ENCODE data around the gene PAX3. TPM values are rescaled to one million over a fixed set of nuclear protein-coding genes. Genes with fewer than 3 reads are reported as not detected.

PAX3 gene
- total RNA-seq, 1 donor, result not detected

- no peak for DNase-seq (ENCODE audit: low read depth in 2 of 3, low spot score in 2 of 3)
Measured at GRCh38 chr2:222238072-222238471, 60.7 kb downstream of the PAX3 start.

DNA sequence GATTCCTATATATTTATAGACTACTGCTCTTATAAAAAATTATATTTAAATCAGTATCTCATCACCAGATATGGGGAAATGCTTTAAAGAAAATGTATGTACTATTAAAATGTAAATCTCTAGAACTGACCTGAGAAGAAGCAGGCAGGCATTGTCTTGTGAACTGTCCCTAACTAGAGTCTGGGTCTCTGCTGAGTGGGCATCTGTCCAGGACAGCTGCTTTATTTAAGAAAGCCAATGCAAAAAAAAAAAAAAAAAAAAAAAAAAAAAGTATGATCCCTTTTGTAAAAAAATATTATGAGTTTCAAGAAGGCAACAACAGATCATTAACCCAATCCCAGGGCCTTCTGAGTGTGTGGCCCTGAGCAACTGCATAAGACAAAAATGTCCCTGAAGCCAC is 66.0 kb downstream of the PAX3 start:
- no peak for DNase-seq (ENCODE audit: low read depth in 2 of 3, low spot score in 2 of 3)

- no peak for DNase-seq (ENCODE audit: low read depth in 2 of 3, low spot score in 2 of 3)
Measured at GRCh38 chr2:222232372-222232771, 66.4 kb downstream of the PAX3 start.

DNA sequence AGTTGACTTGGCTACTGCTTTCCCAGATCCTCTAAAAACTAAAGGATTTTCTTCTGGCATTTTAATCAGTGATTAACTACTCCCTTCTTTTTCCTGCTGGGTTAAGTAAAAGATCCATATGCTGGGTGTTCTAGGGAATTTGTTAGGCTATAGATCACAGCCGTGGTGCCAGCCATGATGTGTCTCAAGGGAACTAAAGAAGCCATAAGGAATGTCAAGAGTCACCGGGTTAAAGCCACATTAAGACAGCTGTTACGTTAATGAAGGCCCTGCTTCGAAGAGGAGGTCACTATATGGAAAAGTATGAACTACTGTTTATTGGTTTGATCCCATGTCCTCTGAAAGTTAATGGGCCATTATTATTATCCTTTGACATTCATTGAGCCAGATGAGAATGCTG is 70.7 kb downstream of the PAX3 start:
- no peak for DNase-seq (ENCODE audit: low read depth in 2 of 3, low spot score in 2 of 3)

DNA sequence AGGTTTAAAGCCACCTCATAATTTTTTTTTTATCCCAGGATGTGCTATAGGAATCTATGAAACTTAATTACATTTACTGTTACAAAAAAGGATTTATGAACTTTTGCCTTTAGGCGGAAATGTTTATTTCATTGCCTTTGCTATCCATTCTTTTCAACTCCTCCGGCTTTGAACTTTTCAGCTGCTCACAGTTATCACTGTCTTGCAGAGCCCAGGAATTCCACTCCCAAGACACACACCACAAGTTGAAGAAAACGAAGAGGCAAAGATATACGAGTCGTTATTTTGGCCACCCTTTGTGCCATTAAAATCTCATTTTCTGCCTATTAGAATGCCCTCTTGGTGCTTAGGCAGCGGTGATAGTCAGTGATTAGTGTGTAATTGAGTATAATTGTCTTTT is 80.0 kb downstream of the PAX3 start:
- no peak for DNase-seq (ENCODE audit: low read depth in 2 of 3, low spot score in 2 of 3)

GRCh38 chr2:222217712-222218111 is 81.1 kb downstream of the PAX3 start:
- DNase-seq (ENCODE audit: low read depth in 2 of 3, low spot score in 2 of 3), result no peak

DNA sequence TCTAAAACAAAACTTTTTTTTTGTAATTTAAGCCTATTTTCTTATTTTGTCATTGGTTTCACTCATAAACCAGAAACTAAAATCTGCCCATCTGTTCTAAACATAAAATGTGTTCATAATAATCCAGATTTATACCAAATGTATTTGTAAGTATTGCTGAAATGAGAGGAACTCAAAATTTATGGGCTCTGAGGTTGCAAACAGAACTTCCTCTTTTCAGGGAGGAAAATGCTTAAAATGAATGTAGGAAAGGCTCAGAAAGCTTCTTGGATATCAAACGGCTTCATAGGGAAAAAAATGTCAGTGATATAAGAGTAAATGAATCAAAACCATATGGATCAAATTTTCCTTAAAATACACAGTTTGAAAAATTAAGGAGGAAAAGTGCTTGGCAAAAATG is 83.9 kb downstream of the PAX3 start:
- DNase-seq (ENCODE audit: low read depth in 2 of 3, low spot score in 2 of 3), result peak in 1 of 3 donors; percentile 4

GRCh38 chr2:222213049-222213448 is 85.7 kb downstream of the PAX3 start:
- DNase-seq (ENCODE audit: low read depth in 2 of 3, low spot score in 2 of 3), result no peak

GRCh38 chr2:222212571-222212970 is 86.2 kb downstream of the PAX3 start:
- no peak for DNase-seq (ENCODE audit: low read depth in 2 of 3, low spot score in 2 of 3)

GRCh38 chr2:222208010-222208690 is 90.6 kb downstream of the PAX3 start:
- DNase-seq (ENCODE audit: low read depth in 2 of 3, low spot score in 2 of 3), result no peak

DNA sequence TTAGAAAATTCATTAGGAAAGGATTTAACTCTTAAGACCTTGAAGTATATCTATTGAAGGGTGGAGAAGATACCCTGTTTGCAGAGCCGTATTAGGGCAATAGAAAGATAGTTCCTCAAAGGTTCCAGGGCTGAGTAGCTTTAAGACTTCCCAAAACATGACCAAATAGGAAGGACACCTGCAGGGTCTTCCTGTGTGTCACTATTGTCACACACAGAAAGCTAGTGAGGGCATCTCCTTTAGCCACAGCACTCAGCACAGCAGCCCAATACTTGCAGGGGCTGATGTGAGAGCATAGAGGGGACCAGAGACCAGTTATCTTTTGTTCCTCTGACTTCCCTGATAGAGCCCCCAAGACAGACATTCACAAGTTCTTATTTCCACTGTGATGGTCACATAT is 93.7 kb downstream of the PAX3 start:
- no peak for DNase-seq (ENCODE audit: low read depth in 2 of 3, low spot score in 2 of 3)

GRCh38 chr2:222203041-222203440 is 95.8 kb downstream of the PAX3 start:
- DNase-seq (ENCODE audit: low read depth in 2 of 3, low spot score in 2 of 3), result no peak

GRCh38 chr2:222196159-222196558 is 102.6 kb downstream of the PAX3 start:
- DNase-seq (ENCODE audit: low read depth in 2 of 3, low spot score in 2 of 3), result no peak

GRCh38 chr2:222194669-222195068 is 104.1 kb downstream of the PAX3 start:
- DNase-seq (ENCODE audit: low read depth in 2 of 3, low spot score in 2 of 3), result no peak

- no peak for DNase-seq (ENCODE audit: low read depth in 2 of 3, low spot score in 2 of 3)
Measured at GRCh38 chr2:222193328-222193983, 105.3 kb downstream of the PAX3 start.

- DNase-seq (ENCODE audit: low read depth in 2 of 3, low spot score in 2 of 3), result no peak
Measured at GRCh38 chr2:222180619-222181018, 118.2 kb downstream of the PAX3 start.

DNA sequence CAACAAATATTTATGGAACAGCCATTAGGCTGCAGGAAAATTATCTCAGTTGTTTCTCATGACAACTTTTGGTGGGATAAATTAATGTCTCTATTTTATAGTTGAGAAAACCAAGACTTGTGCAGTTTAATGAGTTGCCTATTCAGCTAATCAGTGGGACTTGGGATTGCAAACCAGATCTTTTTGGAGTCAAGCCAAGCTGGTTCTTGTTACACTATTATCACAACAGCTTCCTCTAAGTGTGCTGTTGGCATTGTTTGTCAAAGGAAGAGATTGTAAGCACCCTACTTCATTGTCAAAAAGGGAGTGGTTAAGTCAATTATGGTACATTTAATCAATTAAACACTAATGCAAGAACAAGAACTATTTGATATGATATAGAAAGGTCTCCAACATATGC is 119.2 kb downstream of the PAX3 start:
- no peak for DNase-seq (ENCODE audit: low read depth in 2 of 3, low spot score in 2 of 3)

DNA sequence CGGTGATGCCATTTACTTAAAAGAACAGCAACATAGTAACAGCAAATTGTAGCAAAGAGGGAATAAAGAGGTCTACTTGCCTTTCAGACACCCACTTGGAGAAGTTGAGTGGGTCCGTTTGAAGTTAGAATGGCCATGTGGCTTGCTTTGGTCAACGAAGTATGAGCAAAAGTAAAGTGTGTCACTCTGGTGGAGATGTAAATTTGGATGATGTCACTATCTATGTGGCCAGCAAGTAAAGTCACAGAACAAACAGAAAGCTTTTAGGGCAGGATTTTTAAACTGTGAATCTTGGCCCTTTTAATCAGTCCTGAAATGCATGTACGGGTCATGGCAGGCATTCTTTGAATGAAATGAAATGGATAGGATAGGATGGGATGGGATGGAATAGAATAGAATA is 120.3 kb downstream of the PAX3 start:
- no peak for DNase-seq (ENCODE audit: low read depth in 2 of 3, low spot score in 2 of 3)

DNA sequence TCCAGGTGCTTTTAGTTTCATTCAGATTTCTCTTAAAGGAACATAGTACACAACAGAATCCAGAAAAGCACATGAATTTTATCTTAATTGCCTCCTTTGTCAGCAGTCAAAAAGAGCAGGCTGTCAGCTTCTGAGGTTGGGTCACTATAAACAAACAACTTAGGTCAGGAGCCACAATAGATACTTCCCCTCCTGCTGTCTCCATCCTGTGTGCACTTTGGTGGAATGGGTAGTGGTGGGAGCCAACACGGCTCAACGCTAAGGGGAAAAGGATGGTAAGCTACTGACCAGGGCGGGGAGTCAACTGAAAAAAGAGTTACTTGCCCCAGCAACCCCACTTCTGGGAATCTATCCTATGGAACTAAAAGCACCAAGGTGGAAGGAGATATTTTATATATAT is 121.9 kb downstream of the PAX3 start:
- no peak for DNase-seq (ENCODE audit: low read depth in 2 of 3, low spot score in 2 of 3)

DNA sequence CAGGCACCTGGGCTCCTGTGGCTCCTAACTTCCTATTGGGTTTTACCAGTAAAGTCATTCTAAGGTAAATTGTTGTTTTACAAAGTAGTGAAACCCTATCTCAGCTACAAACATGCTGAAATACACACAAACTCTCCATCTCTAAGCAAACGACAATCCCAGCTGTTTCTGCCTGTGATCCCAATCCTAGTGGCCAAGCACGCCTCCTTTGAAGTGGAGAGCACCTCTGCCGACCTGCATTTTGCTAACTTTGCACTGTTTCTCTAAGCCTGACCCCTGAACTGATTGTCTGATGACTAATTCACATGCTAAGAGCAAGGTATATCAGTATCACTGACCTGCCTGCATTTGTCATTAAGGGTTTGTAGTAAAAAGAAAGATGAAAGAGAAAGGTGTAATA is 124.3 kb downstream of the PAX3 start:
- DNase-seq (ENCODE audit: low read depth in 2 of 3, low spot score in 2 of 3), result no peak

GRCh38 chr2:222169346-222169745 is 129.5 kb downstream of the PAX3 start:
- no peak for DNase-seq (ENCODE audit: low read depth in 2 of 3, low spot score in 2 of 3)

DNA sequence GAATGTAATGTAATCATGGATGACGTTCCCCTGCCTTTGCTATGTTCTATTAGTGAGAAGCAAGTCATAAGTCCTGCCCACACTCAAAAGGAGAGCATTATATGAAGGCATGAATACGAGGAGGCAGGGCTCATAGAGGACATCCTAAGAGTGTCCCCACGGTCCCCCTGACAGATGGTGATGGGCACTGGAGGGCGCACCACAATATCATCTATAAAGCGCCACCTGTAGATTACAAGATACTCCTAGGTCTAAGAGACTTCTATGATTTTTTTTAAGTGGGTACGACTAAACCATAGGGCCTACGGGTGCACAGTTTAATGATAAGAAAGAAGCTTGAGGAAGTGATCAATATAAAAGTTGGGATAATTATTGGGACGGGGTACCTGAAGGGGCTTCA is 131.0 kb downstream of the PAX3 start:
- DNase-seq (ENCODE audit: low read depth in 2 of 3, low spot score in 2 of 3), result no peak

DNA sequence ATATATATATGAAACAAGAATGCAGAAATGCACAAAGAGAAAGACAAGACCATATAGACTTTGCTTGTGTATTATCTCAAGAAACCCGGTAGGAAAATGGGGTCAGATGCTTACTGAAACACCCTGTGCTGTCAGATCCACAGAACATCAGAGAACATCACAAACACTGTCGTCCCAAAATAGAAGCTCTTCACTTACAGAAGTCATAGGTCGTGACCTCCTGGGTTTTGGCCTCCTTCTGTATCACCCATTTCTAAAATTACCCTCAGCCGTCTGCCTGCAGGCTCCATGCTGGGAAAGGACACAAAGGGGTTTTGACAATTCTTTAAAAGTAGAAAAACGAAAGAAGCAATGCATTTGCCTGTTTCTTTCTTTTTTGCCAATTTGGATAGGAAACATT is 137.9 kb downstream of the PAX3 start:
- DNase-seq (ENCODE audit: low read depth in 2 of 3, low spot score in 2 of 3), result no peak
